NCI-H345 treated with DMSO at 0.1 percent for 48 hours (cell line): ENCODE results near the gene ERG28.

Experiments used
- DNase-seq: peaks from one replicate; lab custom pipeline; 2025; ENCODE audit not compliant: unreplicated experiment; lab: John Stamatoyannopoulos, UW

Gene ERG28

GRCh38 chr14:75660238-75660629, 442 bp downstream of the ERG28 start:
- no peak for DNase-seq

GRCh38 chr14:75658957-75659356, 1.7 kb downstream of the ERG28 start:
- DNase-seq = no peak

- no peak for DNase-seq
Observed at GRCh38 chr14:75657331-75657730, 3.3 kb downstream of the ERG28 start.

- no peak for DNase-seq
Observed at GRCh38 chr14:75655235-75655634, 5.4 kb downstream of the ERG28 start.

GRCh38 chr14:75654127-75654732, 6.4 kb downstream of the ERG28 start:
- peak; percentile 29 for DNase-seq

GRCh38 chr14:75653563-75653962, 7.1 kb downstream of the ERG28 start:
- DNase-seq = no peak

GRCh38 chr14:75650253-75651058, 10.2 kb downstream of the ERG28 start:
- no peak for DNase-seq

GRCh38 chr14:75649773-75650172, 10.9 kb downstream of the ERG28 start:
- DNase-seq = no peak

- DNase-seq = no peak
Observed at GRCh38 chr14:75649337-75649736, 11.3 kb downstream of the ERG28 start.

- DNase-seq = no peak
Observed at GRCh38 chr14:75648066-75648838, 12.4 kb downstream of the ERG28 start.

GRCh38 chr14:75647640-75648039, 13.0 kb downstream of the ERG28 start:
- no peak for DNase-seq

- DNase-seq = no peak
Observed at GRCh38 chr14:75646762-75647161, 13.9 kb downstream of the ERG28 start.

- DNase-seq = no peak
Observed at GRCh38 chr14:75645056-75645455, 15.6 kb downstream of the ERG28 start.

GRCh38 chr14:75643985-75644384, 16.7 kb downstream of the ERG28 start:
- DNase-seq = no peak

GRCh38 chr14:75640876-75641275, 19.8 kb downstream of the ERG28 start:
- no peak for DNase-seq

- DNase-seq = no peak
Observed at GRCh38 chr14:75636100-75636692, 24.5 kb downstream of the ERG28 start.

- DNase-seq = no peak
Observed at GRCh38 chr14:75634848-75635247, 25.8 kb downstream of the ERG28 start.

GRCh38 chr14:75631453-75631831, 29.2 kb downstream of the ERG28 start:
- no peak for DNase-seq

GRCh38 chr14:75630695-75631452, 29.8 kb downstream of the ERG28 start:
- DNase-seq = no peak

- no peak for DNase-seq
Observed at GRCh38 chr14:75628816-75629215, 31.9 kb downstream of the ERG28 start.

GRCh38 chr14:75627406-75627805, 33.3 kb downstream of the ERG28 start:
- DNase-seq = no peak
